Fibroblast of the conjunctiva (primary cell): ENCODE data around the gene OPA1.

Experiments used
- DNase-seq: peaks from one replicate; pipeline ENCODE4 v3.0.0-alpha.2; 2010; ENCODE audit warnings: low read depth

OPA1 gene

GRCh38 chr3:193710286-193711165 is 117.5 kb downstream of the OPA1 start:
- no peak for DNase-seq

GRCh38 chr3:193711166-193711485 is 118.1 kb downstream of the OPA1 start:
- no peak for DNase-seq

GRCh38 chr3:193711523-193711963 is 118.5 kb downstream of the OPA1 start:
- no peak for DNase-seq

GRCh38 chr3:193711964-193712598 is 119.1 kb downstream of the OPA1 start:
- DNase-seq = no peak

- no peak for DNase-seq
Measured at GRCh38 chr3:193712938-193713337, 119.9 kb downstream of the OPA1 start.

- no peak for DNase-seq
Measured at GRCh38 chr3:193714523-193715137, 121.6 kb downstream of the OPA1 start.

- no peak for DNase-seq
Measured at GRCh38 chr3:193716150-193716549, 123.1 kb downstream of the OPA1 start.

- DNase-seq = no peak
Measured at GRCh38 chr3:193719735-193720134, 126.7 kb downstream of the OPA1 start.

GRCh38 chr3:193720169-193720568 is 127.2 kb downstream of the OPA1 start:
- DNase-seq = no peak

GRCh38 chr3:193722566-193722965 is 129.6 kb downstream of the OPA1 start:
- no peak for DNase-seq

- no peak for DNase-seq
Measured at GRCh38 chr3:193727089-193727488, 134.1 kb downstream of the OPA1 start.

- DNase-seq = no peak
Measured at GRCh38 chr3:193728429-193729087, 135.6 kb downstream of the OPA1 start.

GRCh38 chr3:193729088-193729465 is 136.1 kb downstream of the OPA1 start:
- no peak for DNase-seq

- no peak for DNase-seq
Measured at GRCh38 chr3:193729601-193730000, 136.6 kb downstream of the OPA1 start.

- DNase-seq = no peak
Measured at GRCh38 chr3:193730511-193730910, 137.5 kb downstream of the OPA1 start.

- DNase-seq = no peak
Measured at GRCh38 chr3:193730976-193731375, 138.0 kb downstream of the OPA1 start.

- DNase-seq = no peak
Measured at GRCh38 chr3:193731656-193732055, 138.6 kb downstream of the OPA1 start.

- no peak for DNase-seq
Measured at GRCh38 chr3:193732391-193732790, 139.4 kb downstream of the OPA1 start.

GRCh38 chr3:193732827-193733226 is 139.8 kb downstream of the OPA1 start:
- DNase-seq = no peak

GRCh38 chr3:193734737-193735366 is 141.8 kb downstream of the OPA1 start:
- DNase-seq = no peak

- DNase-seq = no peak
Measured at GRCh38 chr3:193735850-193736249, 142.8 kb downstream of the OPA1 start.

GRCh38 chr3:193736616-193737015 is 143.6 kb downstream of the OPA1 start:
- no peak for DNase-seq
